Neural cell (in vitro differentiated cells): ENCODE results near the gene PLEKHA5. TPM values are rescaled to one million over a fixed set of nuclear protein-coding genes. Genes with fewer than 3 reads are reported as not detected.

ENCODE experiments used
- H2AFZ ChIP-seq: fragments of 200-600, 300-800 bp; sonication (generic), shearing (Covaris generic); 2 replicates; pipeline ENCODE4 v1.6.0; 2014; ENCODE audit warnings: low read depth, mild to moderate bottlenecking, antibody characterized with exemption, low read length, moderate library complexity
- H3F3A ChIP-seq: fragments of 200-600 bp; shearing (Covaris generic); 2 replicates; pipeline ENCODE4 v1.6.1; 2016; ENCODE audit warnings: mild to moderate bottlenecking, moderate library complexity, mixed read lengths, antibody characterized with exemption, low read length; ENCODE audit not compliant: insufficient read depth, poor library complexity, severe bottlenecking
- H3K27ac ChIP-seq: fragments of 200-600, 300-800 bp; sonication (generic), shearing (Covaris generic); 2 replicates; pipeline ENCODE4 v1.5.1; 2014; ENCODE audit warnings: mild to moderate bottlenecking, low read length, moderate library complexity
- H3K27me3 ChIP-seq: fragments of 300-800, 200-600 bp; sonication (generic), shearing (Covaris generic); 2 replicates; pipeline ENCODE4 v1.6.0; 2014; ENCODE audit warnings: mild to moderate bottlenecking, low read depth, low read length, moderate library complexity; ENCODE audit not compliant: insufficient read depth
- H3K36me3 ChIP-seq: fragments of 300-800, 200-600 bp; sonication (generic), shearing (Covaris generic); 2 replicates; pipeline ENCODE4 v1.5.1; 2014; ENCODE audit warnings: mild to moderate bottlenecking, antibody characterized with exemption, low read length, moderate library complexity; ENCODE audit not compliant: insufficient read depth
- H3K4me2 ChIP-seq: fragments of 300-800, 200-600 bp; sonication (generic), shearing (Covaris generic); 2 replicates; pipeline ENCODE4 v1.6.0; 2014; ENCODE audit warnings: mild to moderate bottlenecking, low read length
- H3K4me3 ChIP-seq: fragments of 300-800, 200-600 bp; sonication (generic), shearing (Covaris generic); 2 replicates; pipeline ENCODE4 v1.5.1; 2014; ENCODE audit warnings: mild to moderate bottlenecking, low read length, moderate library complexity
- H3K79me2 ChIP-seq: fragments of 200-600 bp; shearing (Covaris generic); replicated peaks from 2 replicates; pipeline ENCODE4 v1.6.0; 2014; ENCODE audit warnings: mild to moderate bottlenecking, low read length, moderate library complexity; ENCODE audit not compliant: insufficient read depth
- H3K9ac ChIP-seq: fragments of 300-800, 200-600 bp; sonication (generic), shearing (Covaris generic); 2 replicates; pipeline ENCODE4 v1.6.1; 2016; ENCODE audit warnings: mild to moderate bottlenecking, low read length, mixed read lengths
- H3K9me2 ChIP-seq: fragments of 200-600 bp; shearing (Covaris generic); 2 replicates; pipeline ENCODE4 v1.6.1; 2016; ENCODE audit warnings: mild to moderate bottlenecking, low read length, mixed read lengths; ENCODE audit not compliant: insufficient read depth
- H3K9me3 ChIP-seq: fragments of 200-600, 300-800 bp; sonication (generic), shearing (Covaris generic); 2 replicates; pipeline ENCODE4 v1.6.1; 2016; ENCODE audit warnings: mild to moderate bottlenecking, mixed run types, low read length, moderate library complexity, mixed read lengths
- H4K20me1 ChIP-seq: fragments of 200-600 bp; shearing (Covaris generic); 2 replicates; pipeline ENCODE4 v1.6.1; 2016; ENCODE audit warnings: mild to moderate bottlenecking, mixed run types; ENCODE audit not compliant: insufficient read depth
- CTCF ChIP-seq: fragments of 450-650 bp; IDR thresholded peaks from 2 replicates; pipeline ENCODE4 v1.5.1; 2014; ENCODE audit warnings: antibody characterized with exemption, mild to moderate bottlenecking, moderate library complexity; ENCODE audit not compliant: poor library complexity, severe bottlenecking
- EP300 ChIP-seq: fragments of 450-650 bp; conservative IDR thresholded peaks from 2 replicates; pipeline ENCODE4 v1.6.1; 2014; ENCODE audit warnings: antibody characterized with exemption, mild to moderate bottlenecking, moderate library complexity; ENCODE audit not compliant: poor library complexity, severe bottlenecking
- EZH2 ChIP-seq: fragments of 200-600, 300-800 bp; shearing (Covaris generic), sonication (generic); IDR thresholded peaks from 2 replicates; pipeline ENCODE4 v1.6.1; 2014; ENCODE audit warnings: antibody characterized with exemption, low read length, borderline replicate concordance, mild to moderate bottlenecking; ENCODE audit not compliant: insufficient read depth, poor library complexity, severe bottlenecking
- MXI1 ChIP-seq: fragments of 450-650 bp; conservative IDR thresholded peaks from 2 replicates; pipeline ENCODE4 v1.6.1; 2014; ENCODE audit warnings: antibody characterized with exemption, mild to moderate bottlenecking; ENCODE audit not compliant: poor library complexity, severe bottlenecking
- POLR2AphosphoS5 ChIP-seq: IDR thresholded peaks from 2 replicates; pipeline ENCODE4 v1.6.1; 2012
- RAD21 ChIP-seq: fragments of 450-650 bp; conservative IDR thresholded peaks from 2 replicates; pipeline ENCODE4 v1.6.1; 2014; ENCODE audit warnings: antibody characterized with exemption, mild to moderate bottlenecking, moderate library complexity
- REST ChIP-seq: IDR thresholded peaks from 2 replicates; pipeline ENCODE4 v1.6.1; 2012; ENCODE audit warnings: borderline replicate concordance
- SMC3 ChIP-seq: fragments of 450-650 bp; conservative IDR thresholded peaks from 2 replicates; pipeline ENCODE4 v1.6.1; 2014; ENCODE audit warnings: antibody characterized with exemption, mild to moderate bottlenecking, moderate library complexity; ENCODE audit not compliant: poor library complexity
- TAF1 ChIP-seq: IDR thresholded peaks from 2 replicates; pipeline ENCODE4 v1.6.1; 2012; ENCODE audit warnings: low read depth
- polyA plus RNA-seq: library from polyadenylated mRNA; depleted of rRNA; stranded (reverse); fragments of >200 nt; gene quantifications from 2 replicates; pipeline ENCODE4 v1.2.3, GENCODE V29; 2014

The PLEKHA5 gene
- polyA plus RNA-seq, 1 donor from 2014 or later = 130 TPM

DNA sequence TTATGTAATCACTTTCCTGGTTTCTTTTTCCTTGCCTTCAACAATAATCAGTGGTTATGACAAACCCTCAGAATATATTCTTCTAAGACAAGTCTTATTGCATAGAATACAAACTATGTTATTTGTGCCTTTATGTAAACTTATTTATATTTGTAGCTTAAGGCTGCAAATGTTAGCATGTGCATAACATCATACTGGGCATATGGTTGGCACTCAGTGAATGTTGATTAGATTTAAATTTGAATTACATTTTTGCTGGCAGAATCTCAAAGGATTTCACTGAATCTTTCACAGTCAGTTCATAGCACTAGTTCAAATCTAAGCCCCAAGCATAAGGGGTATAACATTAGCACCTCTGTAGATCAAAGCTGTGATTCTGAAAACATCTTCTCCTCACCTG is 196.6 kb downstream of the PLEKHA5 start:
- no peak overlapping the region for H2AFZ ChIP-seq
- peaks cover 5% of the 10 kb centered on the region for H3K36me3 ChIP-seq
- H3K9me2 ChIP-seq = no peaks in the 10 kb centered on the region
- no peak overlapping the region for H3K9ac ChIP-seq
- TF ChIP-seq CTCF (no peak), MXI1 (no peak), EP300 (no peak), POLR2AphosphoS5 (no peak), EZH2 (no peak), TAF1 (no peak), SMC3 (no peak), RAD21 (no peak), REST (no peak)
- no peak overlapping the region for H3K27ac ChIP-seq
- H3K4me3 ChIP-seq = no peak overlapping the region
- no peaks in the 10 kb centered on the region for H3K79me2 ChIP-seq
- no peaks in the 10 kb centered on the region for H3K27me3 ChIP-seq
- no peak overlapping the region for H3K4me2 ChIP-seq
- H3F3A ChIP-seq = no peaks in the 10 kb centered on the region
- H4K20me1 ChIP-seq = no peaks in the 10 kb centered on the region
- H3K9me3 ChIP-seq = no peaks in the 10 kb centered on the region

- Histone ChIP-seq H3K4me3 (no peak overlapping the region), H3K27ac (no peak overlapping the region), H3K9ac (no peak overlapping the region), H3F3A (no peaks in the 10 kb centered on the region), H3K36me3 (peaks cover 6% of the 10 kb centered on the region), H2AFZ (no peak overlapping the region), H3K79me2 (no peaks in the 10 kb centered on the region), H3K9me3 (no peaks in the 10 kb centered on the region), H3K27me3 (no peaks in the 10 kb centered on the region), H3K9me2 (no peaks in the 10 kb centered on the region), H3K4me2 (no peak overlapping the region), H4K20me1 (no peaks in the 10 kb centered on the region)
- TF ChIP-seq MXI1 = no peak
Measured at GRCh38 chr12:19332196-19332595, 202.7 kb downstream of the PLEKHA5 start.

DNA sequence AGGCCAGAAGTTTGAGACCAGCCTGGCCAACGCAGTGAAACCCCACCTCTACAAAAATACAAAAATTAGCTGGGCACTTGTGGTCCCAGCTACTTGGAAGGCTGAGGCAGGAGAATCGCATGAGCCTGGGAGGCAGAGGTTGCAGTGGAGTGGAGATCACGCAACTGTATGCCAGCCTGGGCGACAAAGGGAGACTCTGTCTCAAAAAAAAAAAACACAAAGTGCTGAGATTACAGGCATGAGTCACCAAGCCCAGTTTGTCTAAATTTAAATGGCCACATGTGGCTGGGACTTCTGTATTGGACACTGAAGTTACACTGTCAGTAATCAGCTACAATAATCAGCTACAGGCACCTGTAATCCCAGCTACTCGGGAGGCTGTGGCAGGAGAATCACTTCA is 208.9 kb downstream of the PLEKHA5 start:
- Histone ChIP-seq H3K9ac (no peak overlapping the region), H4K20me1 (no peaks in the 10 kb centered on the region), H3K36me3 (peaks cover 3% of the 10 kb centered on the region), H2AFZ (no peak overlapping the region), H3K9me3 (no peaks in the 10 kb centered on the region), H3K79me2 (no peaks in the 10 kb centered on the region), H3K27ac (no peak overlapping the region), H3K4me3 (no peak overlapping the region), H3K9me2 (no peaks in the 10 kb centered on the region), H3K27me3 (no peaks in the 10 kb centered on the region), H3F3A (no peaks in the 10 kb centered on the region), H3K4me2 (no peak overlapping the region)
- TF ChIP-seq TAF1 (no peak), SMC3 (no peak), CTCF (no peak), MXI1 (no peak), EP300 (no peak), REST (no peak), RAD21 (no peak)
